GM12878 (cell line): ENCODE data around the gene CADM2. TPM values are rescaled to one million over a fixed set of nuclear protein-coding genes. Genes with fewer than 3 reads are reported as not detected.

Experiments used
- ATAC-seq: fragments of 200-7000 bp; cut with Tn5 transposase; 3 replicates; pipeline ENCODE4 v1.9.1; 2020; ENCODE audit warnings: mild to moderate bottlenecking, moderate library complexity
- BruUV-seq: library from RNA; stranded (reverse); fragments of 400-500 nt; replicated peaks from 2 replicates; lab custom pipeline; 2021; lab: Mats Ljungman, UMichigan
- CTCF ChIA-PET: fragments of 300-600 bp; sonication (Branson Sonifier 250); formaldehyde crosslinking; extraction: SDS; loops from one replicate; lab custom pipeline; 2021; ENCODE audit warnings: inconsistent platforms; lab: Yijun Ruan, JAX
- POLR2A ChIA-PET: fragments of 350-600 bp; formaldehyde crosslinking; extraction: SDS; loops from one replicate; lab custom pipeline; 2021; ENCODE audit warnings: inconsistent platforms; lab: Charles Lee
- RAD21 ChIA-PET: fragments of 300-600 bp; sonication (Branson Sonifier 250); formaldehyde crosslinking; loops from one replicate; lab custom pipeline; 2023; ENCODE audit warnings: antibody characterized with exemption; ENCODE audit not compliant: unreplicated experiment; lab: Charles Lee
- SMC1A ChIA-PET: fragments of 300-600 bp; sonication (Branson Sonifier 250); formaldehyde crosslinking; loops from one replicate; lab custom pipeline; 2023; ENCODE audit not compliant: unreplicated experiment, uncharacterized antibody; lab: Charles Lee
- DNase-seq: peaks from one replicate; pipeline ENCODE4 v3.0.0-alpha.2; 2011; ENCODE audit warnings: low read depth, low spot score
- FAIRE-seq: peaks from 3 replicates; lab custom pipeline; 2011; peaks lifted over from hg19 to GRCh38; lab: Jason Lieb, UNC
- H2AFZ ChIP-seq: 2 replicates; pipeline ENCODE4 v1.6.0; 2011; ENCODE audit warnings: low read depth, low read length, control low read depth; ENCODE audit not compliant: control insufficient read depth
- H3K27ac ChIP-seq: 2 replicates; pipeline ENCODE4 v1.5.1; 2011; ENCODE audit warnings: control low read depth; ENCODE audit not compliant: control insufficient read depth, insufficient read depth
- H3K27me3 ChIP-seq, 2 experiments: replicated peaks in 1 of 2; 2 replicates each; pipeline versions ENCODE4 v1.6.0 to v1.6.1; 2011; ENCODE audit warnings: low read length in 1 of 2; ENCODE audit not compliant: control insufficient read depth in 2 of 2, insufficient read depth in 2 of 2
- H3K36me3 ChIP-seq, 2 experiments: 2 replicates each; pipeline ENCODE4 v1.5.1; 2011; ENCODE audit warnings: low read length in 1 of 2; ENCODE audit not compliant: control insufficient read depth in 2 of 2, insufficient read depth in 2 of 2
- H3K4me1 ChIP-seq: 2 replicates; pipeline ENCODE4 v1.6.1; 2011; ENCODE audit warnings: mild to moderate bottlenecking, low read length, moderate library complexity, mixed read lengths; ENCODE audit not compliant: control insufficient read depth, insufficient read depth
- H3K4me2 ChIP-seq: 2 replicates; pipeline ENCODE4 v1.6.0; 2011; ENCODE audit warnings: control low read depth; ENCODE audit not compliant: control insufficient read depth, insufficient read depth
- H3K4me3 ChIP-seq: fragments of 200-600 bp; sonication (generic); 2 replicates; pipeline ENCODE4 v1.5.1; 2016
- H3K79me2 ChIP-seq: 2 replicates; pipeline ENCODE4 v1.6.0; 2011; ENCODE audit warnings: low read length; ENCODE audit not compliant: control insufficient read depth, insufficient read depth
- H3K9ac ChIP-seq: 2 replicates; pipeline ENCODE4 v1.8.0; 2011; ENCODE audit warnings: low read length, control low read depth, mixed read lengths; ENCODE audit not compliant: control insufficient read depth, insufficient read depth
- H3K9me3 ChIP-seq: replicated peaks from 3 replicates; pipeline ENCODE4 v1.5.1; 2011; ENCODE audit warnings: mild to moderate bottlenecking, low read length; ENCODE audit not compliant: control insufficient read depth, insufficient read depth
- H4K20me1 ChIP-seq: 2 replicates; pipeline ENCODE4 v1.6.0; 2011; ENCODE audit not compliant: control insufficient read depth, insufficient read depth
- CBFB ChIP-seq: IDR thresholded peaks from 2 replicates; pipeline ENCODE4 v1.6.1; 2016; ENCODE audit warnings: antibody characterized with exemption, low read depth
- MTA3 ChIP-seq: IDR thresholded peaks from 2 replicates; pipeline ENCODE4 v1.6.1; 2012; ENCODE audit warnings: low read length, inconsistent platforms, borderline replicate concordance
- NFXL1 ChIP-seq: fragments of 450-650 bp; IDR thresholded peaks from 2 replicates; pipeline ENCODE4 v1.6.1; 2017; ENCODE audit warnings: antibody characterized with exemption, mild to moderate bottlenecking, borderline replicate concordance
- NFYB ChIP-seq: IDR thresholded peaks from 2 replicates; pipeline ENCODE4 v1.6.1; 2011; ENCODE audit warnings: low read depth, mild to moderate bottlenecking, low read length, improper control_type of control experiment, moderate library complexity; ENCODE audit not compliant: insufficient read depth
- POLR2A ChIP-seq: IDR thresholded peaks from 2 replicates; pipeline ENCODE4 v1.6.1; 2011; ENCODE audit warnings: low read depth, mild to moderate bottlenecking, low read length
- SMC3 ChIP-seq: IDR thresholded peaks from 2 replicates; pipeline ENCODE4 v1.6.1; 2011; ENCODE audit warnings: low read length, improper control_type of control experiment, borderline replicate concordance
- TARDBP ChIP-seq: IDR thresholded peaks from 2 replicates; pipeline ENCODE4 v1.6.1; 2016; ENCODE audit warnings: borderline replicate concordance
- ZNF622 ChIP-seq: fragments of 450-650 bp; IDR thresholded peaks from 2 replicates; pipeline ENCODE4 v1.6.1; 2017; ENCODE audit warnings: mild to moderate bottlenecking, inconsistent platforms
- ZZZ3 ChIP-seq: IDR thresholded peaks from 2 replicates; pipeline ENCODE4 v1.6.1; 2011; ENCODE audit warnings: low read depth; ENCODE audit not compliant: control insufficient read depth, insufficient read length
- in situ Hi-C: fragments of 300-500 bp; cut with MboI; formaldehyde crosslinking; loops from 9 replicates; pipeline ENCODE4 v1.14.3; 2018; ENCODE audit warnings: mixed read lengths
- intact Hi-C: fragments of 100-400 bp; cut with micrococcal nuclease; formaldehyde crosslinking; loops from one replicate; pipeline ENCODE4 v1.14.2; 2022; ENCODE audit not compliant: unreplicated experiment
- polyA plus RNA-seq, 11 experiments: library from polyadenylated mRNA; depleted of rRNA in 4 of 11; unstranded in 6 of 11; stranded (reverse) in 5 of 11; fragments of >200 nt; fragmentation: Nextera tagmentation in 4 of 11; fragmentation: Illumina TruSeq in 1 of 11; extraction: Ambion mirVana in 4 of 11; extraction: Trizol in 1 of 11; gene quantifications; 1 replicate in 1 of 11; 2 replicates in 10 of 11; pipeline versions ENCODE4 v1.2.1 to v1.2.3, GENCODE V29; 2011 to 2016; ENCODE audit warnings: inconsistent platforms in 2 of 11, missing spikeins in 2 of 11, low read depth in 1 of 11
- total RNA-seq, 4 experiments: library from RNA; depleted of rRNA in 3 of 4; stranded (reverse); fragments of >200 nt in 3 of 4; fragmentation: Illumina TruSeq in 1 of 4; extraction: Trizol in 1 of 4; gene quantifications; 2 replicates each; pipeline versions ENCODE4 v1.2.1 to v1.2.3, GENCODE V29; 2013 to 2021
- TF ChIP-seq, protein P1 (sequence below): fragments of 450-650 bp; IDR thresholded peaks from 2 replicates; pipeline ENCODE4 v1.6.1; 2017; ENCODE audit warnings: low read depth, mild to moderate bottlenecking, moderate library complexity
- TF ChIP-seq, protein P2 (sequence below): fragments of 450-650 bp; IDR thresholded peaks from 2 replicates; pipeline ENCODE4 v1.6.1; 2017; ENCODE audit warnings: mild to moderate bottlenecking

Gene CADM2
- total and polyA plus RNA-seq, 10 of the 15 experiments (the other 5 are each of a cell fraction or from before 2014, with no cell fraction given), result 0.13 TPM; not detected in 9

DNA sequence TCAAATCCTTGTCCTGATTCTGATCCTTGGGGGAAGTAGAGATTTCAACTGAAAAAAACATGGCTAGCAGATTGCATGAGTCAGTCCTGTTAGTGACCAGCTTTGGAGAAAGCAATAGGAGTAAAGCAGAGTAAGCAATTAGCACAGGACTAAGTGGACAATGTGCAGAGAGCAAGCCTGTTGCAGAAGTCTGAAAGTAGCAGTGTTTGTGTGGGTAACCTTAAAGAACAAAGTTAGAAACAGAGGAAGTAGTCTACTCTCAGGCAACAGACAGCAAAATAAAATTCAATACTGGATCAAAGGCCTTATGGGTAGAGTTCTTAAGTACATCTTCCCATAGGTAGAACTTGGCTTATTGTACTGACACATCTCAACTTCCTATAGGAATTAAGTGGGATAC is 916.8 kb downstream of the CADM2 start (continued):
- TF ChIP-seq ZZZ3 (no peak), SMC3 (no peak), POLR2A (no peak), CBFB (no peak), TARDBP (no peak), NFXL1 (no peak), ZNF622 (no peak), NFYB (no peak)
- TF ChIP-seq, protein P1, sequence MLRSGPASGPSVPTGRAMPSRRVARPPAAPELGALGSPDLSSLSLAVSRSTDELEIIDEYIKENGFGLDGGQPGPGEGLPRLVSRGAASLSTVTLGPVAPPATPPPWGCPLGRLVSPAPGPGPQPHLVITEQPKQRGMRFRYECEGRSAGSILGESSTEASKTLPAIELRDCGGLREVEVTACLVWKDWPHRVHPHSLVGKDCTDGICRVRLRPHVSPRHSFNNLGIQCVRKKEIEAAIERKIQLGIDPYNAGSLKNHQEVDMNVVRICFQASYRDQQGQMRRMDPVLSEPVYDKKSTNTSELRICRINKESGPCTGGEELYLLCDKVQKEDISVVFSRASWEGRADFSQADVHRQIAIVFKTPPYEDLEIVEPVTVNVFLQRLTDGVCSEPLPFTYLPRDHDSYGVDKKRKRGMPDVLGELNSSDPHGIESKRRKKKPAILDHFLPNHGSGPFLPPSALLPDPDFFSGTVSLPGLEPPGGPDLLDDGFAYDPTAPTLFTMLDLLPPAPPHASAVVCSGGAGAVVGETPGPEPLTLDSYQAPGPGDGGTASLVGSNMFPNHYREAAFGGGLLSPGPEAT, result no peak
- TF ChIP-seq, protein P2, sequence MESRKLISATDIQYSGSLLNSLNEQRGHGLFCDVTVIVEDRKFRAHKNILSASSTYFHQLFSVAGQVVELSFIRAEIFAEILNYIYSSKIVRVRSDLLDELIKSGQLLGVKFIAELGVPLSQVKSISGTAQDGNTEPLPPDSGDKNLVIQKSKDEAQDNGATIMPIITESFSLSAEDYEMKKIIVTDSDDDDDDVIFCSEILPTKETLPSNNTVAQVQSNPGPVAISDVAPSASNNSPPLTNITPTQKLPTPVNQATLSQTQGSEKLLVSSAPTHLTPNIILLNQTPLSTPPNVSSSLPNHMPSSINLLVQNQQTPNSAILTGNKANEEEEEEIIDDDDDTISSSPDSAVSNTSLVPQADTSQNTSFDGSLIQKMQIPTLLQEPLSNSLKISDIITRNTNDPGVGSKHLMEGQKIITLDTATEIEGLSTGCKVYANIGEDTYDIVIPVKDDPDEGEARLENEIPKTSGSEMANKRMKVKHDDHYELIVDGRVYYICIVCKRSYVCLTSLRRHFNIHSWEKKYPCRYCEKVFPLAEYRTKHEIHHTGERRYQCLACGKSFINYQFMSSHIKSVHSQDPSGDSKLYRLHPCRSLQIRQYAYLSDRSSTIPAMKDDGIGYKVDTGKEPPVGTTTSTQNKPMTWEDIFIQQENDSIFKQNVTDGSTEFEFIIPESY, result no peak

DNA sequence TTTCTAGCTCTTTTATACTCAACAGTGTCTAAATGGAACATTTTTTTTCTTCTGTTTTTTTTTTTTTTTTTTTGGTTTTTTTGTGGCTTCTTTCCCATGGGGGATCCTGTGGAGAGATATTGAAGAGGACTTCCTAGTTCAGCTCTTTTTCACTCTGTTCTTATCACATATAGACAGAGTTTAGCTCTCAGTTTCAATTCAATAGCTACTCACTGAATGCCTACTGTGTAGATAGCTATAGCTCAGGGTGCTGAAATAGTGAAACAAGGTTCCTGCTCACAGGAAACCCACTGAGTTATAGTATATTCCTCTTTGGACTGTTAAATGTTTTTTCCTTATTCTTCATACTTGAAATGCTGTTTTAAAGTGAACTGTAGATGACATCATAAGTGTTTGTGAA is 918.8 kb downstream of the CADM2 start:
- RAD21 ChIA-PET, result no interaction called here
- SMC1A ChIA-PET, result no interaction called here
- Histone ChIP-seq H3K36me3 (no peaks in the 10 kb centered on the region), H3K27me3 (no peaks in the 10 kb centered on the region), H3K79me2 (no peaks in the 10 kb centered on the region), H3K4me2 (no peak overlapping the region), H3K9me3 (no peaks in the 10 kb centered on the region), H4K20me1 (no peaks in the 10 kb centered on the region), H3K4me3 (no peak overlapping the region), H3K9ac (no peak overlapping the region), H3K27ac (no peak overlapping the region), H3K4me1 (no peaks in the 10 kb centered on the region), H2AFZ (no peak overlapping the region)
- POLR2A ChIA-PET, result no interaction called here
- no TSS peak for BruUV-seq
- FAIRE-seq (no peak), ATAC-seq (no peak), DNase-seq (no peak)
- in situ Hi-C loops, result no loop called here
- intact Hi-C loops, result no loop called here
- TF ChIP-seq MTA3, result no peak
- CTCF ChIA-PET, result interaction anchor here (0.6 kb wide), 1 partner anchor 504 kb away, joined by 3 read pairs; no protein-coding TSS in a partner anchor
